ENCODE data around the gene LRP8. TPM values are rescaled to one million over a fixed set of nuclear protein-coding genes. Genes with fewer than 3 reads are reported as not detected.

The LRP8 gene
- total and polyA plus RNA-seq, 2 of the 4 experiments (the other 2 are of a cell fraction), result 12.0 to 12.1 TPM

DNA sequence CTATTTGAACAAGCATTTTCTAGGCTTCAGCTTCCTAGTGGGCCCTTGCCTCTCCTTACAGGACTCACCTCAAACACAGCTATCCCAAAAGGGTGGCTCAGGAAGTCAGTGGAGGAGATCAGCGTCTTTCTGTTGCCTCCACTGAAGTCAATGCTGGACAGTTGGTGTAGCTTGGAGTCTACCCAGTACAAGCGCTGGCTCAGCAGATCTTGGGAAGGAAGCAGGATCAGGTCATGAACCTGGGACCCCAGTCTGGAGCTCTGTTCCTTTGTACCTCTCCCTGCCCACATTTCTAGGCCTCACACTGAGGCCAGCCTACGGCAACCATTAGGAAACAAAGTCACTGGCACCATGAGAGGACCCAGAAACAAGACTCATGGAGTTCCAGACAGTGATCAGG is 65.9 kb downstream of the LRP8 start:
- Histone ChIP-seq H4K20me1 (ENCODE audit: insufficient read depth, low read length) (no peaks in the 10 kb centered on the region), H3K4ac (ENCODE audit: low read depth, low read length) (no peak overlapping the region), H2BK20ac (ENCODE audit: low read depth, low read length) (no peak overlapping the region), H2AFZ (replicated peaks; ENCODE audit: low read length, poor library complexity) (no peak overlapping the region), H3K14ac (replicated peaks; ENCODE audit: low read depth, low read length) (no peak overlapping the region), H4K5ac (ENCODE audit: low read depth, low read length) (no peak overlapping the region), H4K8ac (ENCODE audit: low read depth in 2 of 2, low read length in 2 of 2) (no peak overlapping the region), H3K9ac (ENCODE audit: low read depth, low read length) (no peak overlapping the region; the same call in 1 of the 2 replicates), H3K4me3 (ENCODE audit: insufficient read depth, low read depth, low read length) (no peak overlapping the region), H3K36me3 (ENCODE audit: control insufficient read depth, insufficient read depth, low read length) (peaks cover 14% of the 10 kb centered on the region), H3K9me1 (ENCODE audit: insufficient read depth, low read length) (peaks cover 27% of the 10 kb centered on the region), H2BK15ac (ENCODE audit: low read depth, low read length) (no peak overlapping the region), H3K4me1 (ENCODE audit: control insufficient read depth, insufficient read depth, low read length) (peaks cover 3% of the 10 kb centered on the region; the same call in 1 of the 2 replicates), H3K27ac (ENCODE audit: insufficient read depth, low read length) (no peak overlapping the region), H3K27me3 (ENCODE audit: control insufficient read depth, insufficient read depth, low read length) (no peaks in the 10 kb centered on the region), H2AK5ac (ENCODE audit: low read depth, low read length) (no peak overlapping the region), H2BK120ac (ENCODE audit: low read depth, low read length) (no peak overlapping the region), H2AK9ac (replicated peaks; ENCODE audit: low read depth, low read length, poor library complexity) (peak overlapping the region; percentile 39), H3K23ac (ENCODE audit: low read depth, low read length) (no peak overlapping the region), H2BK5ac (ENCODE audit: low read depth, low read length, poor library complexity, severe bottlenecking) (no peak overlapping the region), H3K79me1 (ENCODE audit: low read depth in 1 of 2, low read length in 2 of 2) (no peaks in the 10 kb centered on the region), H3K9me3 (ENCODE audit: control insufficient read depth, insufficient read depth, low read length) (no peaks in the 10 kb centered on the region), H3K18ac (ENCODE audit: low read depth, low read length) (no peak overlapping the region), H3K4me2 (ENCODE audit: low read depth, low read length) (no peak overlapping the region), H3K56ac (ENCODE audit: extremely low read depth, insufficient read depth, low read length) (no peak overlapping the region), H4K91ac (ENCODE audit: insufficient read depth, low read depth, low read length) (no peak overlapping the region)
- DNase-seq (no peak), ATAC-seq (ENCODE audit: low read depth) (no peak)
- no CpG with 5 or more reads among the region's 3 CpGs for WGBS, 2 experiments (ENCODE audit: extremely low coverage in 2 of 2, insufficient read length in 1 of 2)
- BruUV-seq (replicated peaks), result no TSS peak
- POLR2A ChIA-PET (ENCODE audit: unreplicated experiment), result no interaction called here
- dilution Hi-C loops (cut with HindIII; ENCODE audit: low sequenced_read_pairs, unreplicated experiment), result no loop called here
- in situ Hi-C loops (cut with MboI; ENCODE audit: low sequenced_read_pairs), result no loop called here
- CTCF ChIA-PET, result no interaction called here
- intact Hi-C loops (cut with micrococcal nuclease), result no loop called here
- TF ChIP-seq MAFK (IDR thresholded peaks at IDR 0.05; ENCODE audit: low read depth, low read length) (peak; percentile 48), MAZ (IDR thresholded peaks at IDR 0.05; ENCODE audit: borderline replicate concordance, low read depth, low read length) (no peak)

Measured in IMR-90 (cell line).